ENCODE measurements around the gene TMOD1. TPM values are rescaled to one million over a fixed set of nuclear protein-coding genes. Genes with fewer than 3 reads are reported as not detected.

Gene TMOD1
- total and polyA plus RNA-seq, 2 experiments from 2014 or later = 0.69 to 4.5 TPM

DNA sequence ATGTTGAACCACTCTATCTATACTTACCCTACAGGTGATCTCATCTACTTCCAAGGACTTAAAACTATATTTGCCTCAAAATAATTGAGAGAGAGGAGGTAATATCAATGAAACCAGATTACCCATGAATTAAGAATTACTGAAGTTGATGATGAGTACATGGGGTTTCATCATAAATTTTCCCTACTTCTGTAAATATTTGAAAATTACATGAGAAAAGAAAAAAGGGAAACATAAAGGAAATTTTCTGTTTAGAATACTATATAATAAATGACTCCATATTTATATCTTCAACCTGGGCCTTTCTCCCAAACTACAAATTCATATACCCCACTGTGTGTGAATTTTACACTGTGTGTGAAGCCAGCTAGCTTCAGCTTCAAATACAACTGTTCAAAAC, 129.1 kb downstream of the TMOD1 start (continued):
- TF ChIP-seq NANOG (IDR thresholded peaks at IDR 0.05; ENCODE audit: borderline replicate concordance) (no peak), EZH2 (IDR thresholded peaks at IDR 0.05; ENCODE audit: low read depth, unreplicated experiment) (no peak)
- TF ChIP-seq, protein P1, sequence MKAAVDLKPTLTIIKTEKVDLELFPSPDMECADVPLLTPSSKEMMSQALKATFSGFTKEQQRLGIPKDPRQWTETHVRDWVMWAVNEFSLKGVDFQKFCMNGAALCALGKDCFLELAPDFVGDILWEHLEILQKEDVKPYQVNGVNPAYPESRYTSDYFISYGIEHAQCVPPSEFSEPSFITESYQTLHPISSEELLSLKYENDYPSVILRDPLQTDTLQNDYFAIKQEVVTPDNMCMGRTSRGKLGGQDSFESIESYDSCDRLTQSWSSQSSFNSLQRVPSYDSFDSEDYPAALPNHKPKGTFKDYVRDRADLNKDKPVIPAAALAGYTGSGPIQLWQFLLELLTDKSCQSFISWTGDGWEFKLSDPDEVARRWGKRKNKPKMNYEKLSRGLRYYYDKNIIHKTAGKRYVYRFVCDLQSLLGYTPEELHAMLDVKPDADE (IDR thresholded peaks at IDR 0.05) = no peak

DNA sequence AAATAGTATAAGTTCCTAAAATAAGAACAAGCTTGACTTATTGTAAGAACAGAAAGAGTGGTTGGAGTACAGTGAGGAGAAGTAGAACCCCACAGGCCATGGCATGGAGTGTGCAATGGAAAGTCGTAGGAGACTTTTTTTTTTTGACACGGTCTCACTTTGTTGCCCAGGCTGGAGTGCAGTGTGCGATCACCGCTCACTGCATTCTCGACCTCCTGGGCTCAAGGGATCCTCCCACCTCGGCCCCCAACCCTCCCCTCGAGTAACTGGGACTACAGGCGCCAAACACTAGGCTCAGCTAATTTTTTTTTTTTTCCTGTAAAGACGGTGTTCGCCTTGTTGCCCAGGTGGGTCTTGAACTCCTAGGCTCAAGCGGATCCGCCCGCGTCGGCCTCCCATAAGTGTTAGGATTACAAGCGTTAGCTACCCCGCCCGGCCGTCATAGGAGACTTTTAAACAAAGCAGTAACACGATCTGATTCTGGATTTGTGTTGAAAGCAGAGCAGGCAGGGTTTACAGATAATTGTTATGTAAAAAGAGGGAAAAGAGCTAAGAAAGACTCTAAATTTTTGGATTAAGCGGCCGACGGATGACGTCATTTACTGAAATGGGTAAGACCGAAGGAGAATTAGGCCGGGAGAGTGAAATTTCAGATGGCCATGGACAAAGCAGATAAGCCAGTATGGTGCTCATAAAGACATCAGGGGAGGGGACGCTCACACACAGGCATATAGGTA, 130.9 kb downstream of the TMOD1 start:
- H3F3A ChIP-seq (replicated peaks; ENCODE audit: low read depth) = peaks cover 3% of the 10 kb centered on the region; the same call in 1 of the 2 replicates
- H3K27ac ChIP-seq (ENCODE audit: low read depth) = peak overlapping the region; percentile 95
- Mint-ChIP-seq H3K36me3 (ENCODE audit: low read depth) (peaks cover 3% of the 10 kb centered on the region; the same call in 1 of the 3 replicates), H3K9me3 (no peaks in the 10 kb centered on the region), H3K4me3 (peak overlapping the region; percentile 91), H3K4me1 (peaks cover 40% of the 10 kb centered on the region), H3K27me3 (ENCODE audit: insufficient read depth, low read depth, poor library complexity) (peaks cover 7% of the 10 kb centered on the region), H3K27ac (peak overlapping the region; percentile 99)
- peaks cover 37% of the 10 kb centered on the region for H4K20me1 ChIP-seq (replicated peaks; ENCODE audit: insufficient read depth)
- no peaks in the 10 kb centered on the region for H3K27me3 ChIP-seq (ENCODE audit: insufficient read depth)
- peak overlapping the region; percentile 89 for H3K4me2 ChIP-seq
- H3K9me2 ChIP-seq (ENCODE audit: insufficient read depth) = no peaks in the 10 kb centered on the region
- TF ChIP-seq, protein P1 (IDR thresholded peaks at IDR 0.05) = no peak
- peak; percentile 92 for TF ChIP-seq CREB1 (CRISPR knock-in tag; IDR thresholded peaks at IDR 0.05; ENCODE audit: low read depth)
- TF ChIP-seq STAT1 (IDR thresholded peaks at IDR 0.05; ENCODE audit: unreplicated experiment) = no peak
- TF ChIP-seq ZNF114 (CRISPR knock-in tag; IDR thresholded peaks at IDR 0.05) = no peak
- TF ChIP-seq EZH2phosphoT487 (IDR thresholded peaks at IDR 0.05; ENCODE audit: unreplicated experiment) = no peak
- peaks cover 25% of the 10 kb centered on the region for H3K4me1 ChIP-seq (ENCODE audit: insufficient read depth)
- peak; percentile 17 for ATAC-seq
- H3K79me2 ChIP-seq (replicated peaks; ENCODE audit: insufficient read depth) = peaks cover 80% of the 10 kb centered on the region
- DNase-seq (ENCODE audit: low spot score) = peak; percentile 82
- peak overlapping the region; percentile 91 for H3K4me3 ChIP-seq
- no peaks in the 10 kb centered on the region for H3K36me3 ChIP-seq (ENCODE audit: insufficient read depth)
- H2AFZ ChIP-seq = no peak overlapping the region; the same call in 1 of the 2 replicates

DNA sequence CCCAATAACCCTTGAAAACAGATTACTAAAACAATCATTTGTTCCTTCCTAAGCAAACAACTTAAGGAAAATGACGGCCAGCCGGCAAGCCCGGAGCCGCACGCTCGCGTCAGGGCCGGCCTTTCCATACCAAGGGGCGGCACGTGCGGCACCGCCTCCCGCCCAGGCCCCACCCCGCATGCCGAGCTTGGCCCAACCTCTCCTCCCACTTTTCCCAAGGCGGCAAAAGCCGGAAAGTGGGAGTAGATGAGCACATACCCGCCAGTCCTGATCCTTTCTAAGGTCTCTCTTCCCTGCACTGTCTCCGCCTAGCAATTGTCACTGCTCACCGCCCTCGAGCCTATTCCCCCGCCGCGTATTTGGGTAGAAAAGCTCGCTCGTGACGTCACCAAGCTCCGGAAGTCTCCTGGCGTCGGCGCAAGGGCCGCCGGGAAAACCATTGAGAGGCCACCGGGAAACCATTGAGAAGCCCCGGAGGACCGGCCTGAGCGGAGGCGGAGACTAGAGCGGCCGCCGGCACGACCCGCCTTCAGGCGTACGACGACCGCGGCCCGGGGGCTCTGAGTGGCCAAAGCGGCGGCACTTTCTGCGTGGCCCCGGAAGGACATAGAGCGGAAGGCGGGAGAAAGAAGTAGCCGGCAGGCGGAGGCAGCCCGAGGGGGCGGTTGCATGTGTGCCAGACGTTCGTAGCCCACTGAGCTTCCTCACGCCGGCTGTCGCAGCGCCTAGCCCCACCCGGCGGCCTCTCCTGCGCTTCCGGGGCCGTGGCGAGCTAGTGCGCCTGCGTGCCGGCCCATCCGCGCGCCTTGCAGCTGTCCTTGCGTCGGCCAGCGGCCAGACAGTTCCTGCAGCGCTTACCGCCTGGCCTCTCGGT, 131.8 kb downstream of the TMOD1 start, which contains the start of the genes NCBP1 and TSTD2:
NCBP1 (plus strand) TSS at position 837 of the 874 bp plus-strand sequence. CDS start 61 bp downstream, outside the sequence.
TSTD2 (minus strand) TSS at position 384 of the 874 bp plus-strand sequence. CDS start 5,806 bp downstream, outside the sequence.
- H3K27me3 Mint-ChIP-seq (ENCODE audit: insufficient read depth, low read depth, poor library complexity) = peaks cover 7% of the 10 kb centered on the region
- peak within 1 kb of the TSS; percentile 91 for H3K4me3 ChIP-seq
- TF ChIP-seq ZNF114 (CRISPR knock-in tag; IDR thresholded peaks at IDR 0.05) = no peak
- TF ChIP-seq CREB1 (CRISPR knock-in tag; IDR thresholded peaks at IDR 0.05; ENCODE audit: low read depth) = peak; percentile 98
- TF ChIP-seq, protein P1 (IDR thresholded peaks at IDR 0.05) = peak; percentile 80
- TF ChIP-seq, protein P2, sequence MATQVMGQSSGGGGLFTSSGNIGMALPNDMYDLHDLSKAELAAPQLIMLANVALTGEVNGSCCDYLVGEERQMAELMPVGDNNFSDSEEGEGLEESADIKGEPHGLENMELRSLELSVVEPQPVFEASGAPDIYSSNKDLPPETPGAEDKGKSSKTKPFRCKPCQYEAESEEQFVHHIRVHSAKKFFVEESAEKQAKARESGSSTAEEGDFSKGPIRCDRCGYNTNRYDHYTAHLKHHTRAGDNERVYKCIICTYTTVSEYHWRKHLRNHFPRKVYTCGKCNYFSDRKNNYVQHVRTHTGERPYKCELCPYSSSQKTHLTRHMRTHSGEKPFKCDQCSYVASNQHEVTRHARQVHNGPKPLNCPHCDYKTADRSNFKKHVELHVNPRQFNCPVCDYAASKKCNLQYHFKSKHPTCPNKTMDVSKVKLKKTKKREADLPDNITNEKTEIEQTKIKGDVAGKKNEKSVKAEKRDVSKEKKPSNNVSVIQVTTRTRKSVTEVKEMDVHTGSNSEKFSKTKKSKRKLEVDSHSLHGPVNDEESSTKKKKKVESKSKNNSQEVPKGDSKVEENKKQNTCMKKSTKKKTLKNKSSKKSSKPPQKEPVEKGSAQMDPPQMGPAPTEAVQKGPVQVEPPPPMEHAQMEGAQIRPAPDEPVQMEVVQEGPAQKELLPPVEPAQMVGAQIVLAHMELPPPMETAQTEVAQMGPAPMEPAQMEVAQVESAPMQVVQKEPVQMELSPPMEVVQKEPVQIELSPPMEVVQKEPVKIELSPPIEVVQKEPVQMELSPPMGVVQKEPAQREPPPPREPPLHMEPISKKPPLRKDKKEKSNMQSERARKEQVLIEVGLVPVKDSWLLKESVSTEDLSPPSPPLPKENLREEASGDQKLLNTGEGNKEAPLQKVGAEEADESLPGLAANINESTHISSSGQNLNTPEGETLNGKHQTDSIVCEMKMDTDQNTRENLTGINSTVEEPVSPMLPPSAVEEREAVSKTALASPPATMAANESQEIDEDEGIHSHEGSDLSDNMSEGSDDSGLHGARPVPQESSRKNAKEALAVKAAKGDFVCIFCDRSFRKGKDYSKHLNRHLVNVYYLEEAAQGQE (IDR thresholded peaks at IDR 0.05; ENCODE audit: unreplicated experiment) = peak; percentile 22
- peak; percentile 80 for TF ChIP-seq POLR2AphosphoS5 (IDR thresholded peaks at IDR 0.05; ENCODE audit: low read depth)
- TF ChIP-seq NANOG (IDR thresholded peaks at IDR 0.05; ENCODE audit: borderline replicate concordance) = no peak

More for the DNA sequence above, 131.8 kb downstream of the TMOD1 start, which contains the start of the genes NCBP1 and TSTD2:
- Histone ChIP-seq H3K27me3 (ENCODE audit: insufficient read depth) (no peaks in the 10 kb centered on the region), H3K27ac (ENCODE audit: low read depth) (peak within 1 kb of the TSS; percentile 95), H3K9me2 (ENCODE audit: insufficient read depth) (no peaks in the 10 kb centered on the region), H3K4me2 (peak within 1 kb of the TSS; percentile 89), H2AFZ (peak within 1 kb of the TSS; percentile 60; the same call in 1 of the 2 replicates), H3K36me3 (ENCODE audit: insufficient read depth) (no peaks in the 10 kb centered on the region), H3F3A (replicated peaks; ENCODE audit: low read depth) (peaks cover 3% of the 10 kb centered on the region; the same call in 1 of the 2 replicates), H4K20me1 (replicated peaks; ENCODE audit: insufficient read depth) (peaks cover 38% of the 10 kb centered on the region), H3K4me1 (ENCODE audit: insufficient read depth) (peaks cover 25% of the 10 kb centered on the region), H3K79me2 (replicated peaks; ENCODE audit: insufficient read depth) (peaks cover 80% of the 10 kb centered on the region)
- peak within 1 kb of the TSS; percentile 91 for H3K4me3 Mint-ChIP-seq
- DNase-seq (ENCODE audit: low spot score) (peak; percentile 98), ATAC-seq (peak; percentile 88)
- H3K27ac Mint-ChIP-seq = peak within 1 kb of the TSS; percentile 99
- H3K36me3 Mint-ChIP-seq (ENCODE audit: low read depth) = peaks cover 3% of the 10 kb centered on the region; the same call in 1 of the 3 replicates
- no peaks in the 10 kb centered on the region for H3K9me3 Mint-ChIP-seq
- peaks cover 46% of the 10 kb centered on the region for H3K4me1 Mint-ChIP-seq

Data from GM23338 (cell line).